ENCODE data around the gene LRRK2.

The LRRK2 gene

DNA sequence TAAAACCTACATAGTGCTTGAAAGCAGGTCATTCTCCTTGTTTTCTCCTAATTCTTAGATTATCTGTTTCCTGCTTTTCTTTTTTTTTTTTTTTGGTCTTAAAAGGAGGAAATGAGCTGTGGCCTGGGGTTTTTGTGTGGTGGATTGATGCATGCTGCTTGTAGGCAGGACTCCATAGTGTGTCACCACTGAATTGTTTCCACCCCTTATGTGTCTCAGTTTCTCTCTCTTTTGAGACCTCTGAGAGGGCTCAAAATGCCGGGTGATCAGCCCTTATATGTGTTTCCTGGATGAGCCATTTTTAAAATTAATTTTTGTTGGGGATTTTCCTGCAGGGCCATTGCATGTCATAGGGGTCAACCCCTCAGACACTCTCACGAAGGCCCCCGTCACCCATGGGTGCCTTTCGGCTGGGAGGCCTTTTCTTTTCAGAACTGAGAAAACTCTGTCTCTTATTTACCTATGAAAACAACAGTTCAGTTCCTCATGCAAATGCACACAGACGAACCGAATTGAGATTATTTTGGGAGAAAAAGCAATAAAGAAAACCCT lies 32.0 kb upstream of the LRRK2 start:
- H3K4me2 ChIP-seq (ENCODE audit: low read depth, low read length) = no peak overlapping the region
- no peaks in the 10 kb centered on the region for H3K79me2 ChIP-seq (ENCODE audit: low read length)
- no peaks in the 10 kb centered on the region for H3K36me3 ChIP-seq (replicated peaks; ENCODE audit: insufficient read depth, low read length)
- H2AFZ ChIP-seq (ENCODE audit: low read length) = no peak overlapping the region
- no peak for DNase-seq
- H4K20me1 ChIP-seq (ENCODE audit: insufficient read depth, low read length) = no peaks in the 10 kb centered on the region
- no peaks in the 10 kb centered on the region for H3K9me2 ChIP-seq (replicated peaks; ENCODE audit: insufficient read depth, low read length)
- TF ChIP-seq EZH2phosphoT487 (IDR thresholded peaks at IDR 0.05; ENCODE audit: low read length) (no peak), CTCF (IDR thresholded peaks at IDR 0.05; ENCODE audit: low read length) (no peak), EZH2 (optimal IDR thresholded peaks at IDR 0.05; ENCODE audit: low read depth, low read length) (no peak)
- no peak overlapping the region for H3K4me3 ChIP-seq (ENCODE audit: low read length)
- no peak overlapping the region for H3K27ac ChIP-seq (ENCODE audit: low read length)
- H3K9me3 ChIP-seq (replicated peaks; ENCODE audit: insufficient read depth, low read length) = no peaks in the 10 kb centered on the region
- no peak overlapping the region for H3K9ac ChIP-seq (ENCODE audit: low read length)
- H3K27me3 ChIP-seq (replicated peaks; ENCODE audit: insufficient read depth, low read length) = no peaks in the 10 kb centered on the region
- H3F3A ChIP-seq (ENCODE audit: insufficient read depth, low read length) = no peaks in the 10 kb centered on the region
- H3K4me1 ChIP-seq (ENCODE audit: low read length) = no peaks in the 10 kb centered on the region

DNA sequence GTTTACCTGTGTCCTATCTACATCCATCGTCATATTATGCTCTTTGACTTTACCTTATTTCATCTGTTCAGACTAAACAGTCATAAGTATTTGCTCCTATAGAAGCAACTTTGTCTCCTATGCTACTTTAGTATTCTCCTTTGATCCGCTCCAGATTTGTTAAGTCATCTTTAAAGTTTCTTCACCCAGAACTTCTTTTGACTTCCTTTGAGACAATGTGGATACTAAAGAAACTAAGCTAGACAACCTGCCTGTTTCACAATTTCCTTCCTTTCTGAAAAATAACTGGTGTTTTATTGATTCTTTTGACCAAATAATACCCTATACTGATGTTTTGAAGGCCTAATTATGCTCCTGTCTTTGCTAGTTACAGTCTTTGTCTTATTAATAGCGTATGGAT lies 30.0 kb upstream of the LRRK2 start:
- no peaks in the 10 kb centered on the region for H3K36me3 ChIP-seq (replicated peaks; ENCODE audit: insufficient read depth, low read length)
- no peak overlapping the region for H3K4me2 ChIP-seq (ENCODE audit: low read depth, low read length)
- H3K27ac ChIP-seq (ENCODE audit: low read length) = no peak overlapping the region
- no peaks in the 10 kb centered on the region for H3K4me1 ChIP-seq (ENCODE audit: low read length)
- H3K9me3 ChIP-seq (replicated peaks; ENCODE audit: insufficient read depth, low read length) = no peaks in the 10 kb centered on the region
- no peak overlapping the region for H3K4me3 ChIP-seq (ENCODE audit: low read length)
- no peaks in the 10 kb centered on the region for H3F3A ChIP-seq (ENCODE audit: insufficient read depth, low read length)
- DNase-seq = no peak
- H3K9me2 ChIP-seq (replicated peaks; ENCODE audit: insufficient read depth, low read length) = no peaks in the 10 kb centered on the region
- no peak for TF ChIP-seq EZH2 (optimal IDR thresholded peaks at IDR 0.05; ENCODE audit: low read depth, low read length)
- no peak for TF ChIP-seq EZH2phosphoT487 (IDR thresholded peaks at IDR 0.05; ENCODE audit: low read length)
- no peak for TF ChIP-seq CTCF (IDR thresholded peaks at IDR 0.05; ENCODE audit: low read length)
- H3K9ac ChIP-seq (ENCODE audit: low read length) = no peak overlapping the region
- H3K27me3 ChIP-seq (replicated peaks; ENCODE audit: insufficient read depth, low read length) = no peaks in the 10 kb centered on the region
- no peaks in the 10 kb centered on the region for H3K79me2 ChIP-seq (ENCODE audit: low read length)
- H4K20me1 ChIP-seq (ENCODE audit: insufficient read depth, low read length) = no peaks in the 10 kb centered on the region
- no peak overlapping the region for H2AFZ ChIP-seq (ENCODE audit: low read length)

DNA sequence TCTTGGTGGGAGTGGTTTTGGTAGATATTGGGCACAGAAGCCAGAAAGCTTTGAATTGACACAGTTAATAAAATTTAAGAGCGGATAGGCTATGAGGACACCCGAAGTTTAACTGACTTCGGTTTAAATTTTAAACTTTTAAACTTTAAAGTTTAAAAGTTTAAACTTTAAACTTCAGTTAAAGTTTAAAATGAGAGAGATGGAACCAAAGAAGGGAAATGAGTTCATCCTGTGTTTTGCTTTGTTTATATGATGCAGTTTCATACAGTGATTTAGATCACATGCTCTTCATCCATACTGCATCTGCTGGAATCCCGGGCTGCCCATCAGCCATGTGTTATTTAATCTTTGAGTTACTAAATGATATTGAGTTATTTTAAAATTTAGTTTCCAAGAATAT lies 27.2 kb upstream of the LRRK2 start:
- Histone ChIP-seq H3K4me2 (ENCODE audit: low read depth, low read length) (no peak overlapping the region), H3K9ac (ENCODE audit: low read length) (no peak overlapping the region), H3K27ac (ENCODE audit: low read length) (no peak overlapping the region), H3K79me2 (ENCODE audit: low read length) (no peaks in the 10 kb centered on the region), H4K20me1 (ENCODE audit: insufficient read depth, low read length) (no peaks in the 10 kb centered on the region), H3K4me1 (ENCODE audit: low read length) (0 out of 2 replicates have a peak, but pooled peaks cover 2% of the 10 kb centered on the region), H3K9me2 (replicated peaks; ENCODE audit: insufficient read depth, low read length) (no peaks in the 10 kb centered on the region), H3F3A (ENCODE audit: insufficient read depth, low read length) (no peaks in the 10 kb centered on the region), H3K4me3 (ENCODE audit: low read length) (no peak overlapping the region), H3K36me3 (replicated peaks; ENCODE audit: insufficient read depth, low read length) (no peaks in the 10 kb centered on the region), H2AFZ (ENCODE audit: low read length) (no peak overlapping the region), H3K27me3 (replicated peaks; ENCODE audit: insufficient read depth, low read length) (no peaks in the 10 kb centered on the region), H3K9me3 (replicated peaks; ENCODE audit: insufficient read depth, low read length) (no peaks in the 10 kb centered on the region)
- TF ChIP-seq EZH2phosphoT487 (IDR thresholded peaks at IDR 0.05; ENCODE audit: low read length) (no peak), EZH2 (optimal IDR thresholded peaks at IDR 0.05; ENCODE audit: low read depth, low read length) (no peak), CTCF (IDR thresholded peaks at IDR 0.05; ENCODE audit: low read length) (no peak)
- DNase-seq = no peak

Measured in MM.1S (cell line).